GM12874 (cell line): ENCODE measurements around the gene SLC45A1.

Source experiments
- TF ChIP-seq, protein P1 (sequence below): IDR thresholded peaks from 2 replicates; pipeline ENCODE4 v1.5.1; 2011; ENCODE audit warnings: low read depth, mild to moderate bottlenecking, control low read depth, low read length, moderate library complexity; ENCODE audit not compliant: insufficient read depth

SLC45A1 gene

DNA sequence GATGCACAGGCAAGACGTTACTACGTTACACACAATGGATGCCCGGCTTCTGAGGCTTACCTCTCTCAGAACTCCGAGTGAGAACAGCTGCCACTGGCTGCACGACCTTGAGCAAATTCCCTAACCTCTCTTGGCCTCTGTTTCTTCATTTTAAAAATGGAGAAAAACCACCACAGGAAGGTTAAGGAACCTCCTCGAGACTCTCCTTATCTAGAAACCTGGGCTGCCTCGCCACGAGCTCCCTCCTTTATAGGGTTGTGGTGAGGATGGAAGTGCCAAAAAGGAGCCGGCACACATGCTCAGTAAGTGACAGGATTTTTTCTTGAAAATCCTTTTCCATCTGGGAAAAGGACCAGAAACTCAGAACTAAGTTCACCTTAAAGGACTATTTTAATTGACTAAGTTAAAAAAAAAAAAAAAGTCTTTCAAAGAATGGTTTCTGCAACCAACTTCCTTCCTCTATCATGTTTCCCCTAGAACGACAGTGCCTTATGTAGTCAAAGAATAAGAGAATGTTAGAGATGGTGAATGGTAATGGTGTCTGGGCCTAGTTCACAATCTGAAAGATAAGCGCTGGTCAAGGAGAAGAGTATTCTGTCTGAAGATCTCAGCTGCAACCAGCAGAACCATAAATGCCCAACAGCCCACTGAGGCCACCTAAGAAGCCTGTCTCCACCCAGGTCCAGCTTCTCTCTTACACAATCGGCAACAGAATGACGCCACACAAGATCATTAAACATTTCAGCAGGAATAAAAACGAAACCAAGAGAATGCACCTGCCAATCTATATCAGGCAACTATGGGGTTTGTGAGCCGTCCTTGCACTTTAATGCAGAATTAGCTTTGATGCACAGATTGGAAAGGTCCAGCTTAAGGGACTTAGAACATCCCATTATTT lies 64.9 kb downstream of the SLC45A1 start:
- TF ChIP-seq, protein P1, sequence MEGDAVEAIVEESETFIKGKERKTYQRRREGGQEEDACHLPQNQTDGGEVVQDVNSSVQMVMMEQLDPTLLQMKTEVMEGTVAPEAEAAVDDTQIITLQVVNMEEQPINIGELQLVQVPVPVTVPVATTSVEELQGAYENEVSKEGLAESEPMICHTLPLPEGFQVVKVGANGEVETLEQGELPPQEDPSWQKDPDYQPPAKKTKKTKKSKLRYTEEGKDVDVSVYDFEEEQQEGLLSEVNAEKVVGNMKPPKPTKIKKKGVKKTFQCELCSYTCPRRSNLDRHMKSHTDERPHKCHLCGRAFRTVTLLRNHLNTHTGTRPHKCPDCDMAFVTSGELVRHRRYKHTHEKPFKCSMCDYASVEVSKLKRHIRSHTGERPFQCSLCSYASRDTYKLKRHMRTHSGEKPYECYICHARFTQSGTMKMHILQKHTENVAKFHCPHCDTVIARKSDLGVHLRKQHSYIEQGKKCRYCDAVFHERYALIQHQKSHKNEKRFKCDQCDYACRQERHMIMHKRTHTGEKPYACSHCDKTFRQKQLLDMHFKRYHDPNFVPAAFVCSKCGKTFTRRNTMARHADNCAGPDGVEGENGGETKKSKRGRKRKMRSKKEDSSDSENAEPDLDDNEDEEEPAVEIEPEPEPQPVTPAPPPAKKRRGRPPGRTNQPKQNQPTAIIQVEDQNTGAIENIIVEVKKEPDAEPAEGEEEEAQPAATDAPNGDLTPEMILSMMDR, result no peak

DNA sequence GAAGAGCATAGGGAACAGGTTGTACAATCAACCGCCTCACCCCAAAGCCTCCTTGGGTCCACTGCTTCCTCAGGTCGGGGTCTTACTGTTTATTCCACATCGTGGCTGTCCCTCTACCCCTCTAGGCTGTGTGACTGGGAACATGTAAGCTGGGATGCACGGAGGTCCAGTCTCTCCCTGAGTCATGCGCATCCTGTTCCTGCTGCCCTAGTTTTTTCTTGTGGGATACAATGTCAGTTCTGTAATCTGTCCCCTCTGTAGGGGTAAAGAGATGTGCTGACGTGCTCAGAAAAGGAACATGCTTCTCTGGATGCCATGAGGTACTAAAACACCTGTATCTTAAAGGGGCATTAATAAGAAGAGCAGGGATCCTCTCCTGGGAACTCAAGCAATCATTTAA lies 66.2 kb downstream of the SLC45A1 start:
- TF ChIP-seq, protein P1, result no peak

DNA sequence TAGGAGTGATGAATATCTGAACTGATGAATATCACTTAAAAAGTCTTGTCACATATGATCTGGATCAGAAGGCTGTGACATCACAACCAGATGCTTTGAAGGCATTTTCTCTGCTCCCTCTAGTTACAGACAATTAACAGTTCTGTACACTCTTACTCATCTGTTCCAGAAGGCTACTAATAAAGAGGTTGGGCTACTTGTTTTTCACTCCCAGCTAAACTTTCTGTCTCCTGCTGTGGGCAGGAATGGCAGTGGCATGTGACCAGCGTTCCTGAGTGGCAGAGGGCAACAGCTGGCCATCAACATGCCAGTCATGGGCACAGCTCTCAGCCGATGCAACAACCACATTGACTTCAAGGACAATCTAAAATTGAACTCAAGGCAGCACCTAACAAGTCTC lies 66.7 kb downstream of the SLC45A1 start:
- TF ChIP-seq, protein P1, result no peak

DNA sequence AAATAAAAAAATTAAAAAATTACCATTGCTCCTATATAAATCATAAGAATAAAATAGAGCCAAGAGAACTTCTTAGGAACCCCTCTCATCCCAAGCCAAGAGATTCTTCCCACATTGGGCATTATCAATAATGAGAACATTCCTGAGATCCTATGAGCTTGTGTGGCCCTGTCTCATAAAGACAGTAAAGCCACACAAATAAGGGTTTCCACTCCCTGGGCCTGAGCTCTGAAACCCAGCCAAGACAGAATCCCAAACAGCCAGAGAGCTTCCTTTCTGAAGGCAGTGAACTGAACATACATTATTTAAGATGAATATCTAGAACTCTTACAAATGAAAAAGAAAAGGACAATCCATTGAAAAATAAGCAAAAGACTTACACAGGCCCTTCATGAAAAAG lies 68.3 kb downstream of the SLC45A1 start:
- TF ChIP-seq, protein P1, result no peak

DNA sequence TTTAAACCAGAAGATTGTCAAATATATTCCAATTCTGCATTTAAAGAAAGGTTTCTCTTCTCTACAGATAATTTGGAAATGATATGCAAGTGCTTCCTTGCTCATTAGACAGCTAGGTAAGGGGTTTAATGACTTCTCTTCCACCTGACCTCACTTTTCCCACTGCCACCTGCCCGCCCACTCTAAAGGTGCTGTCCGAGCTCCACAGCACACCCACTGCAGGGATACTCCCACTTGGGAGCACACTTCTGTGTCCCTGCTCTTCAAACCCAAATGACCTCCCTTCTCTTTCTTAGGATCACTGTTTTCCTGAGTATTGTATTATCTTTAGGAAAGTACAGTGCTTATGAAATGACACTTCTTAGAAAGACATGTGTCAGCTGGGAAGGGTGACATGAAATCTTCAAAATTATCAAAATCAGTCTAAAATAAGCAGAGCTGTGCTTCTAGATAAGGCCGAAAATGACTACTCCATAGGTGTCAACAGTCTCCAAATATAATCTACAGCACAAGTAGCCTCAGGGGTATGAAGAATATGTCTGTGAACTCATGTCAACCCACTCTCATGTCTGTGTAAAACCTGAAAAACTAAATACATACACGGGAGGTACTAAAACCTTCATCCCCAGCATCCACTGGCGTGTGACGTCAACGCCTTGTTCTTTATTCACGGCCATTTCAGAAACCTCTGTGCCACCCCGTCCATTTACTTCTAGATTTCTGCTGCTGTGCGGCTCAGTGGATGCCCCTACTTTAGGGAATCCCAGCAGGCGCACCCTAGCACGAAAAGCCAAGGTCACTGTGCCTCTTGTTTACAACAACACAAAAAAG lies 71.0 kb downstream of the SLC45A1 start:
- TF ChIP-seq, protein P1, result no peak

DNA sequence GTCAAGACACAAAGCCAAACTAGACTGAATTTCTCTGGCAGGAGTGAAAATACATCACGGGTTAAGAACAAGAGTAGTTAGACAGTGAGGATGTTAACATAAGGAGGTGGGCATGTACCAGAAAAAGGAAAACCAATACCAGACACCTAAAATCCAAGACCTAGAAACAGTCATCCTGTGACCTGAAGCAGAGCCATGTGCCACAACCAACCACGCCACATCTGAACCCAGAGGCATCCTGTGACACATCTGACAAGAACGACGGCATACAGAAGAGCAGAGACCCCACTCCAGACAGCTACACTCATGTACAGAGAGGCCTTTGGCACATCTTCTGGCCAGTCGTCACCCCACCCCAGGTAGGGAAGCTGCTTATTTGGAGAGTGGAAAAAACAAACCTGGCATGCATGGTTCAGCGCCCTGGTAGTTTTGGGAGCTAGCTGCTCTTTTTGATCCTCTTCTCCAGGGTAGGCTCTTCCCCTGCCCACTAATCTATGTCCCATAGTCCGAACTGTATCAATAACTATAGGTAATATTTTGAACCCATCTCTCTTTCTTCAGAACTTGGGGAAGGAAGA lies 72.1 kb downstream of the SLC45A1 start:
- TF ChIP-seq, protein P1, result no peak

DNA sequence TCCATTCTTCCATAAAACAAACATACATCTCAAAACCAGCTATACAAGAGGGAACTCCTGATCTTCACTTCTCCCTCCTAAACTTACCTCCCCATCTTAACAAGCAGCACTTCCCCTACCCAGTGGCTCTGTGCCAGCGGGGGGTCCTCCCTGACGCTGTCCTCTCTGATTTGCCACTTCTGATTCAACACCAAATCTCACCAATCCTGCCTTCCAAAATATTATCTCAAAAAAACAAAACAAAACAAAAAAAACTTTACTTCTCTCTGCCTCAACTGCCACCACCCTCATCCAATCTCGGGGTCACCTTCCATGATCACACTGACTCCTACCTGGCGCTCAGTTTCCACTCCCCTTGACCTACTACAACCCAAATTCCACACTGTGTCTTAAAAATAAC lies 72.8 kb downstream of the SLC45A1 start:
- TF ChIP-seq, protein P1, result no peak
